Astrocyte of the cerebellum (primary cell): ENCODE results near the gene ROCK2.

ENCODE experiments used
- DNase-seq: peaks from one replicate; pipeline ENCODE4 v3.0.0-alpha.2; 2011; ENCODE audit warnings: low read depth
- H3K4me3 ChIP-seq: 2 replicates; pipeline ENCODE4 v1.5.1; 2011; ENCODE audit warnings: mild to moderate bottlenecking, low read depth, low read length, moderate library complexity
- CTCF ChIP-seq: IDR thresholded peaks from 2 replicates; pipeline ENCODE4 v1.5.1; 2012; ENCODE audit warnings: low read length, low read depth, moderate library complexity, mild to moderate bottlenecking; ENCODE audit errors: missing control alignments
- in situ Hi-C: cut with HindIII; loops from 2 replicates; pipeline ENCODE4 v1.10.0; 2017; ENCODE audit warnings: low sequenced_read_pairs

The ROCK2 gene

DNA sequence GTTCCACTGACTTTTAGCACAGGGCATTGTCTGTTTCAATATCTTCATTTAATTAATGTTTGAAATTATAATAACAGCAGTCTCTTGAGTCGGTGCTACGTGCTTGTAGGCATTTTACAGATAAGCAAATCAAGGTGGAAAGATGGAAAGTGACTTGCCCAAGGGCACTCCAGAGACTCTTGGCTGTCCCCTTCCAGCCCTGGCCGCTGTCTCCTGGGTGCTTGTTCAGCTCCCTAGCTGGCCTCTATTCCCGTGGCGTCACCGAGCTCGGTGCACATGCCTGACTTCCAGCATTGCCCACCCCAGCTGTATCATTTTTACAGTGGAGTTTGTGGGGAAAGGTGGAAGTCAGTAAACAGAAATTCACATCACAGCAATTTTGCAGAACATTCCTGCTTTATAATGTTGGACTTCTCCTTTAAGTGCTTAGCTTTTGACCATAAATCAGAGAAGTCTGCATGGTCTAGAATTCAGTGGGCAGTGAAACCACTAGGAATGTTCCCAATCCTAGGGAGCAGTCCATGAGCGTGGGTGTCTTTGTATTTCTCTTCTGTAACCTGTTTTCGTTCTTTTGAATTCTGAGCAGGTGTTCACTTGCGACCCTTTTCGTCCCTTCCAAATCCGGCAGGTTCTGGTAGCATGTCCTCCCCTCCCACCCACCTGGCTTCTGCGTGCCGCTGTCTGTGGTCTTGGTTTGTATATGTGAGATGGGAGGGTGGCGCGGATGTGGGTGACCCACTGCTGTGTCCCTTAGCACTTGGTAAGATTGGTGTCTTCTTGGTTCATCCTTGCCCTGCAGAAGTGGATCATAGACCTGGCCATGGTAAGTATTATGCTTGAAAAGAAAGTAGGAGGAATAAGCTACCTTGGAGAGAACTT is 180.8 kb downstream of the ROCK2 start:
- H3K4me3 ChIP-seq: no peak overlapping the region
- TF ChIP-seq CTCF: no peak
- in situ Hi-C loops: no loop called here
- DNase-seq: no peak

- in situ Hi-C loops: no loop called here
- no peak for TF ChIP-seq CTCF
- H3K4me3 ChIP-seq: no peak overlapping the region
- DNase-seq: no peak
Measured at GRCh38 chr2:11161747-11162146, 182.7 kb downstream of the ROCK2 start.

- DNase-seq: no peak
- no peak for TF ChIP-seq CTCF
- in situ Hi-C loops: no loop called here
- H3K4me3 ChIP-seq: no peak overlapping the region
Measured at GRCh38 chr2:11160731-11161455, 183.5 kb downstream of the ROCK2 start.

- in situ Hi-C loops: no loop called here
- TF ChIP-seq CTCF: no peak
- DNase-seq: no peak
- H3K4me3 ChIP-seq: no peak overlapping the region
Measured at GRCh38 chr2:11160256-11160655, 184.2 kb downstream of the ROCK2 start.

- TF ChIP-seq CTCF: no peak
- DNase-seq: no peak
- in situ Hi-C loops: no loop called here
- no peak overlapping the region for H3K4me3 ChIP-seq
Measured at GRCh38 chr2:11159574-11160170, 184.8 kb downstream of the ROCK2 start.

- no peak for DNase-seq
- no peak overlapping the region for H3K4me3 ChIP-seq
- TF ChIP-seq CTCF: no peak
- in situ Hi-C loops: no loop called here
Measured at GRCh38 chr2:11158916-11159573, 185.4 kb downstream of the ROCK2 start.
